Endothelial cell of umbilical vein (primary cell): Measurements from ENCODE around the gene RHOB. TPM values are rescaled to one million over a fixed set of nuclear protein-coding genes. Genes with fewer than 3 reads are reported as not detected.

Source experiments
- BruUV-seq: library from RNA; stranded (reverse); fragments of 400-500 nt; replicated peaks from 2 replicates; lab custom pipeline; 2021; lab: Mats Ljungman, UMichigan
- CTCF ChIA-PET: fragments of 300-600, 350-600 bp; sonication (Branson Sonifier 250); formaldehyde crosslinking; loops from one replicate; lab custom pipeline; 2021; ENCODE audit warnings: antibody characterized with exemption, inconsistent platforms; lab: Charles Lee
- POLR2A ChIA-PET: fragments of 300-600, 350-600 bp; sonication (Branson Sonifier 250); formaldehyde crosslinking; loops from one replicate; lab custom pipeline; 2021; ENCODE audit warnings: antibody characterized with exemption, inconsistent platforms; lab: Charles Lee
- DNase-seq: peaks from one replicate; pipeline ENCODE4 v3.0.0-alpha.2; 2011; ENCODE audit warnings: low read depth, low spot score
- FAIRE-seq: peaks from 2 replicates; lab custom pipeline; 2011; peaks lifted over from hg19 to GRCh38; lab: Jason Lieb, UNC
- H2AFZ ChIP-seq: 2 replicates; pipeline ENCODE4 v1.6.0; 2012; ENCODE audit warnings: low read depth, low read length, control low read depth, inconsistent platforms
- H3K27ac ChIP-seq: 2 replicates; pipeline ENCODE4 v1.5.1; 2011; ENCODE audit warnings: low read depth, mild to moderate bottlenecking, control low read depth, low read length, moderate library complexity; ENCODE audit not compliant: insufficient read depth
- H3K27me3 ChIP-seq, 2 experiments: 2 replicates each; pipeline versions ENCODE4 v1.6.0 to v1.6.1; 2011; ENCODE audit warnings: low read length in 2 of 2, mixed read lengths in 1 of 2; ENCODE audit not compliant: control insufficient read depth in 2 of 2, insufficient read depth in 2 of 2
- H3K36me3 ChIP-seq, 2 experiments: 2 replicates in 1 of 2; 3 replicates in 1 of 2; pipeline ENCODE4 v1.5.1; 2011; ENCODE audit warnings: low read length in 2 of 2, mild to moderate bottlenecking in 1 of 2, moderate library complexity in 1 of 2; ENCODE audit not compliant: control insufficient read depth in 2 of 2, insufficient read depth in 2 of 2; ENCODE audit errors: extremely low read depth in 1 of 2
- H3K4me1 ChIP-seq: 3 replicates; pipeline ENCODE4 v1.5.1; 2011; ENCODE audit warnings: mild to moderate bottlenecking, low read length; ENCODE audit not compliant: control insufficient read depth, insufficient read depth; ENCODE audit errors: extremely low read depth
- H3K4me2 ChIP-seq: 2 replicates; pipeline ENCODE4 v1.6.1; 2011; ENCODE audit warnings: low read length, control low read depth, mixed read lengths; ENCODE audit not compliant: insufficient read depth
- H3K4me3 ChIP-seq, 3 experiments: fragments of 200-600 bp in 1 of 3; sonication (generic), shearing (Covaris generic) in 1 of 3; replicated peaks in 1 of 3; 2 replicates each; pipeline ENCODE4 v1.5.1; 2011 to 2016; ENCODE audit warnings: control low read depth in 3 of 3, low read length in 3 of 3, mild to moderate bottlenecking in 2 of 3, inconsistent platforms in 1 of 3, low read depth in 1 of 3, moderate library complexity in 1 of 3; ENCODE audit not compliant: insufficient read depth in 1 of 3
- H3K79me2 ChIP-seq: 2 replicates; pipeline ENCODE4 v1.6.0; 2012; ENCODE audit warnings: low read length, inconsistent platforms; ENCODE audit not compliant: control insufficient read depth, insufficient read depth
- H3K9ac ChIP-seq: replicated peaks from 2 replicates; pipeline ENCODE3; 2011; ENCODE audit warnings: low read length, control low read depth; ENCODE audit not compliant: insufficient read depth; ENCODE audit errors: extremely low read depth
- H3K9me1 ChIP-seq: replicated peaks from 3 replicates; pipeline ENCODE4 v1.6.0; 2011; ENCODE audit warnings: mild to moderate bottlenecking, low read length; ENCODE audit not compliant: control insufficient read depth, insufficient read depth; ENCODE audit errors: extremely low read depth
- H3K9me3 ChIP-seq: replicated peaks from 2 replicates; pipeline ENCODE4 v1.5.1; 2012; ENCODE audit warnings: low read length, inconsistent platforms; ENCODE audit not compliant: control insufficient read depth, insufficient read depth
- H4K20me1 ChIP-seq: replicated peaks from 2 replicates; pipeline ENCODE3; 2011; ENCODE audit warnings: mild to moderate bottlenecking, low read length; ENCODE audit not compliant: control insufficient read depth, insufficient read depth; ENCODE audit errors: extremely low read depth
- CTCF ChIP-seq, 2 donors: IDR thresholded peaks; 1 replicate in 1 of 2; 2 replicates in 1 of 2; pipeline ENCODE4 v1.5.1; 2011; ENCODE audit warnings: low read length in 2 of 2, mild to moderate bottlenecking in 2 of 2, moderate library complexity in 2 of 2, control low read depth in 1 of 2, inconsistent platforms in 1 of 2, low read depth in 1 of 2; ENCODE audit not compliant: insufficient read depth in 1 of 2; ENCODE audit errors: extremely low read depth in 1 of 2
- EZH2 ChIP-seq: IDR thresholded peaks from 2 replicates; pipeline ENCODE4 v1.6.1; 2012; ENCODE audit warnings: borderline replicate concordance, low read depth, mild to moderate bottlenecking, moderate library complexity, low read length, inconsistent platforms; ENCODE audit not compliant: severe bottlenecking
- FOS ChIP-seq: IDR thresholded peaks from 2 replicates; pipeline ENCODE4 v1.6.1; 2011; ENCODE audit warnings: mild to moderate bottlenecking, low read length, moderate library complexity, borderline replicate concordance; ENCODE audit not compliant: insufficient read depth
- GATA2 ChIP-seq: IDR thresholded peaks from 2 replicates; pipeline ENCODE4 v1.7.0; 2011; ENCODE audit warnings: low read depth, mild to moderate bottlenecking, moderate library complexity, mixed read lengths, low read length; ENCODE audit not compliant: insufficient read length, insufficient read depth
- JUN ChIP-seq: IDR thresholded peaks from 2 replicates; pipeline ENCODE4 v1.6.1; 2011; ENCODE audit warnings: borderline replicate concordance, low read depth; ENCODE audit not compliant: insufficient read length, insufficient read depth
- MYC ChIP-seq: IDR thresholded peaks from one replicate; pipeline ENCODE4 v1.6.1; 2011; ENCODE audit warnings: mild to moderate bottlenecking, low read depth, low read length
- POLR2A ChIP-seq: IDR thresholded peaks from 2 replicates; pipeline ENCODE4 v1.6.1; 2012; ENCODE audit warnings: low read depth, mild to moderate bottlenecking, control low read depth, low read length
- POLR2AphosphoS5 ChIP-seq: IDR thresholded peaks from 2 replicates; pipeline ENCODE4 v1.6.1; 2012; ENCODE audit warnings: low read depth, mild to moderate bottlenecking, control low read depth, low read length, moderate library complexity; ENCODE audit not compliant: insufficient read depth
- dilution Hi-C: fragments of 300-500 bp; cut with MboI; formaldehyde crosslinking; loops from one replicate; pipeline ENCODE4 v1.15.0; 2019; ENCODE audit warnings: low sequenced_read_pairs; ENCODE audit not compliant: extremely low pct_ligation_motif_present
- intact Hi-C: fragments of 100-400 bp; cut with micrococcal nuclease; formaldehyde crosslinking; loops from one replicate; pipeline ENCODE4 v1.10.0; 2022
- polyA plus RNA-seq, 4 experiments: library from polyadenylated mRNA; depleted of rRNA in 3 of 4; stranded (reverse) in 3 of 4; unstranded in 1 of 4; fragments of >200 nt; gene quantifications; 2 replicates each; pipeline versions ENCODE4 v1.2.1 to v1.2.3, GENCODE V29; 2011 to 2012; ENCODE audit warnings: missing spikeins in 1 of 4
- total RNA-seq: library from RNA; stranded (reverse); gene quantifications from 2 replicates; pipeline ENCODE4 v1.2.3, GENCODE V29; 2021
- TF ChIP-seq, protein P1 (sequence below): IDR thresholded peaks from 2 replicates; pipeline ENCODE4 v1.6.1; 2011; ENCODE audit not compliant: insufficient read depth, insufficient read length

The RHOB gene
- total and polyA plus RNA-seq, 2 donors (not counting 3 experiments of a cell fraction or from before 2014, with no cell fraction given), result 830 to 1,101 TPM

DNA sequence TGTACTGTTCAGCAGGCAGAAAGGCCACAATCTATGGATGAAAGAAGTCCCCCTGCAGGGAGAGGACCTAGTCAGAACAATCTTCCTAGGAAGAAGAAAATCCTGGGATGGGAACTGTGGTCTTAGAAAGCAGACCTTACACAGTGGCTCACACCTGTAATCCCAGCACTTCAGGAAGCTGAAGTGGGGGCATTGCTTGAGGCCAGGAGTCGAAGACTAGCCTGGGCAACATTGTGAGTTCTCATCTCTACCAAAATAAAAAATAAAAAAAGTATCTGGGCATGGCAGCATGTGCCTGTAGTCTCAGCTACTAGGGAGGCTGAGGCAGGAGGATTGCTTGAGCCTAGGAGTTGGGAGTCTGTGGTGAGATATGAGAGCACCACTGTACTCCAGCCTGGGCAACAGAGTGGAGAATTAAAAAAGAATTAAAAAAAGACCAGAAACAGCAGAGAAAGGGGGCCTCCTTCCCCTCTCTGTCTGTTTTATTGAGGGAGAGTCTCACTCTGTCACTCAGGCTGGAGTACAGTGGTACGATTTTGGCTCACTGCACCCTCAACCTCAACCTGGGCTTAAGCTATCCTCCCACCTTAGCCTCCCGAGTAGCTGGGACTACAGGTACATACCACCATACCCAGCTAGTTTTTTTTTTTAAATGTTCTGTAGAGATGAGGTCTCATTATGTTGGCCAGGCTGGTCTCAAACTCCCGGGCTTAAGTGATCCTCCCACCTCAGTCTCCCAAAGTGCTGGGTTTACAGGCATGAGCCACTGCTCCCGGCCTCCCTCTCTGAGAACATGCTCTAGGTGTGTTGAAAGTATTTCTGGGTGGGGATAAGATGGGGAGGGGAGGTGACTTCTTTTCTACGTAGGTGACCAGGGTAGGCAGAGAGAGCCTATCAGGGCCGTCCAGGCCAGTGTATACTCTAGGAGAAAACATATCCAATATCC lies 7.4 kb downstream of the RHOB start:
- H3K27ac ChIP-seq, result no peak overlapping the region
- H3K4me3 ChIP-seq, result no peak overlapping the region
- DNase-seq (no peak), FAIRE-seq (no peak)
- CTCF ChIA-PET, result interaction anchor here (0.7 to 1.8 kb wide), 4 partner anchors 10 to 182 kb away, joined by 3 to 5 read pairs (median 4); no protein-coding TSS in a partner anchor
- H3K9me3 ChIP-seq, result no peaks in the 10 kb centered on the region
- TF ChIP-seq FOS, result no peak
- no peak for TF ChIP-seq GATA2
- TF ChIP-seq POLR2A, result no peak
- TF ChIP-seq, protein P1, sequence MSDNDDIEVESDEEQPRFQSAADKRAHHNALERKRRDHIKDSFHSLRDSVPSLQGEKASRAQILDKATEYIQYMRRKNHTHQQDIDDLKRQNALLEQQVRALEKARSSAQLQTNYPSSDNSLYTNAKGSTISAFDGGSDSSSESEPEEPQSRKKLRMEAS, result no peak
- TF ChIP-seq MYC, result no peak
- TF ChIP-seq POLR2AphosphoS5, result no peak
- TF ChIP-seq EZH2, result no peak
- no peak for TF ChIP-seq CTCF (IDR thresholded peaks at IDR 0.05; ENCODE audit: extremely low read depth in 1 of 2, insufficient read depth in 1 of 2, low read depth in 1 of 2, low read length in 2 of 2)
- TF ChIP-seq JUN, result no peak
- no peak overlapping the region for H3K4me2 ChIP-seq
- BruUV-seq, result no TSS peak
- no peaks in the 10 kb centered on the region for H3K27me3 ChIP-seq
- dilution Hi-C loops (no loop called here), intact Hi-C loops (no loop called here)
- no peak overlapping the region for H2AFZ ChIP-seq
- H4K20me1 ChIP-seq, result no peaks in the 10 kb centered on the region
- POLR2A ChIA-PET, result interaction anchor here (1.4 kb wide), 1 partner anchor 114 kb away, joined by 3 read pairs; no protein-coding TSS in a partner anchor
- H3K9ac ChIP-seq, result no peak overlapping the region
- no peaks in the 10 kb centered on the region for H3K4me1 ChIP-seq
- H3K79me2 ChIP-seq, result peaks cover 3% of the 10 kb centered on the region
- H3K9me1 ChIP-seq, result no peaks in the 10 kb centered on the region
- H3K36me3 ChIP-seq, result no peaks in the 10 kb centered on the region
